Right renal cortex interstitium (tissue), 3 donors: ENCODE measurements around the gene RAD51B. TPM values are rescaled to one million over a fixed set of nuclear protein-coding genes. Genes with fewer than 3 reads are reported as not detected.

Experiments
- DNase-seq, 3 donors: peaks; one replicate each; pipeline ENCODE4 v3.0.0-alpha.2; 2013; ENCODE audit warnings: low read depth in 3 of 3, low spot score in 2 of 3
- polyA plus RNA-seq, 3 donors: library from polyadenylated mRNA; unstranded; fragments of 120-200 nt; gene quantifications; one replicate each; pipeline ENCODE4 v1.2.1, GENCODE V29; 2013; ENCODE audit not compliant: insufficient read length in 3 of 3

Gene RAD51B
- polyA plus RNA-seq, 3 donors = 11.3 to 11.9 (median 11.6) TPM

DNA sequence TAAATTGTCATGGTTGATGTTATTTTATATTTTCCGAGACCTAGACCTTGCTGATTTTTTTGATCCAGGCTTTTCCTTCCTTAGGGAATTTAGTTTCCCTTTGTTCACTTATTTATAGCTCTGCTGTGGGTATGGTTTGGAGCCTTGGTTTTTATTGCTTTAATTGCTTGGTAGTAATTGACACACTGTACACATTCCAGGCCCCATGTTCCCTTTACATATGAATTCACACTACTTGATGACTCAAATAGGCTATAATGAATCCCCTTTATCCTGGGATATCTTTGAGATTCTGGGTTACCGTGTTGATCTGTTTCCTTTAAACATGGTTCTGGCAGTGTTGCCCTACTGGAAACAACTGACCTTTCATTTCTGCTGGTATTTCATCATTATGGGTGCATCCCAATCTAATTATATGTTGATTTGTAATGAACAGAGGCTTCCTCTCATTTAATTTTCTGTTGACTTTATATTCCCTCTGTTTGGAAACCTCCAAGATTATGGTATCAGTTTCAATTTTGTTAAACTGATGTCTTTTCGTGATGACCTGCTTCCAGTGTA is 424.0 kb downstream of the RAD51B start:
- no peak for DNase-seq

DNA sequence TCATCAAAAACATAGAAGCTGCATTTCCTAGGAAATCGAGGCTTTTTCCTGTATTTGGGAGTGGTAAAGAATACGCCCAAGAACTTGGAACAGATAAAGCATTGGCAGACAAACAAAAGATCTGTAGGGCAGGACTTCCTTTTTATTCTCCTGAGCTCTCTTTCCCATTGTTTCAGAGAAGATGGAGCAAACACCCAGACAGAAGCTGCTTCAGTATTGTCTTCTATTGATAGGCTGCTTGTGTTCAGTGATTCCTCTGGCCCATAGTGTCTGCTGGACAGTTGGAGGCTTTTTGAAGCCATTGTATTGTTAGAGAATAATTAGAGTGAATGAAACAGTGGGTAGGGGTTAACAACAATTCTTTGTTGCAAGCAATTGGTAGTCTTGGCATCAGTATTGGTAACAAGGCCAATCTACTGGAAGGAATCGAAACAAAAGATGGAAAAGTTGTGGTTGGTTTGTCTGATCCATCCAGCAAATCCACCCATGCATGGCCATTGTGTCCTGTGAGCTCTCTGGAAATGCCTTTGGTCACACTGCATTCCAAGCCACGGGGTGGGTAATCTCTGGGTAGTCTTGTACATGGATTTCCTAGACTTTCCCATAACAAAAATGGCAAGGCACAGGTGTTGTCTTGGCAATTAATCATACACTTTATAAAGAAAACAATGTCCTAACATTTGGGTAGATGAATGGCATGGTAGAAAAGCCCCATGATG is 424.8 kb downstream of the RAD51B start:
- no peak for DNase-seq

DNA sequence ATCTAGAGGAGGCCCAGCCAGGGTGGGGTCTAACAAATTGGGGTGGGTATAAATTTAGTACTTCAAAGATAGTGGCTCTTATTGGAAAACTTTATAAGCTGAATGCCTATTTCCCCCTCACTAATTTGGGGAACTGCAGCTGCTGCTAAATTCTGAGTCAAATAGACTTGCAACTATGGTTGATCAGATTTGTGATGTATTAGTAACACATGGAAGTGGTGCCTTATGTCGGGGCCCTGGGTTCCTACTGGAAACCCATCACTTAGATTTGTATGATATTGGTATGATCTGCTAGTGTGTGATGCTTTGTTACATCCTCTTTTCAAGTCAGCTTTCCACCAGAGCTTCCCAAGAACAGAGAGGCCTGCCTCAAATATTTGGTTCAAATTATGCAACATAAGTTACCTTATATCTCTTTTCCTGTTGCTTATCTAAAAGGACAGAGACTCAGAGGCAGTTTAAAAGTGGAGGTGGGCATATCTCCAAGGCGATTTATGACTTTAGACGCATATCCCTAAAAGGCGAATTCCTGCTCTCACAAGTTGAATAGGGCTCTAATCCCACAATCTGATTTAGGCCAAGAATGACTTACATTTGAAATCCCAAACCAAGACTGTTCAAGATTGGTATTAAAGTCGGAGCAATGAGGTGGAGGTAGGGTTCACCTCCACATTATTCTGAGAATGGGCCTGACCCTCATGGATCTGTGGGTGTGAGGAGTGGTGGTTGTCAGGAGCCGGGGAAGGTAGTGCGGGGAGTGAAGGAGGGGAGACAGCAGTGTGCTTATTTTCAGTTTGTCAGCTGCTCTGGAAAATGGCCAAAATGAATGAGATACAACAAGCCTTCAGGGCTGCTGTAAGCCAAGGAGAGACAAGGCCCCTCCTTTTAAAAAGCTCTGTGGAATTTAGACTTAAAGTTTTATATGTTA is 425.8 kb downstream of the RAD51B start:
- DNase-seq = no peak

DNA sequence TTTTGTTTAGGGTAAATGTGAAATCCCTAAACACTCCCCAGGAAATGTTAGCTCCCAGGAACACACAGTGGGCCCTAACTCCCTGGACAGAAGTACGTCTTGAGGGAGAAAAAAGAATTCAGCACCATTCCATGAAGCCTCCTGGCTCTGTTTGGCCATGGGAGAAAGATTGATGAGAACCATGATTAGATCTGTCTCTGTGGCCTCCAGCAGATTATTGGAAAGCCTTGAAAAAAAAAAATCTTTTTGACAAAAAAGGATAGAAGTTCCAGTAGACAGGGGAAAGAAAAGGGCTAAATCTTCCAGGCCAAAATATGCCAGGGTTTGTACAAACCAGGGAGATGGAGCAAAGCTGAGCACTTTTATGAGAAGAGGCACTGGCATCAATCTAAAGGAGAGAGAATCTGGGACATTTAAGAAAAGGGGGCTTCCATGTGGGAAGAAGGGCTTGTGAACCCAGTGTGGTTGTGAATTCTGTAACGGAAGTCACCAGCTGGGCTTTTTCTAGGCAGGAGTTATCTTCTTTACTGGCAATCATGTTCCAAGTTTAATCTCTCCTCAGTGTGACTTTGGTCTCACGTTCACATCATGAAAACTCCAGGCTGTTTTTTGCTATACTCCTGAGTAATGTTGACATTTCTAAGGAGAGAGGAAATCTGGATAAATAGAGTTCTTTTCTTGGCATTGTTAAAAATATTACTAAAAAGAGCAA is 426.7 kb downstream of the RAD51B start:
- no peak for DNase-seq

DNA sequence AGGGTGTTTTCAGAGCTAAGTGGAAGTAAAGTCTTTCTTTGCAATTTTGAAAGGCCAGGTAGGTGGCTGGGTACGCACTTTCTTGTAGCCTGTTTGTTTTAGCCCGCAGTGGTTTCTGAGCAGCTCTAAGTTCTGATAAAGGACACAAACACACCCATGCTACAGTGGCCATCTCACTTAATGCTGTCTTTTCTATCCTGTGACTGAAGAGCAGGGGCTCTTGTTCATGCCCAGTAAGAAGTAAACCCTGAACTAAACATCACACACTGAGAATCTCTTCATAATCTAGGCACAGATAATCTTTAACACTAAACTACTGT is 427.2 kb downstream of the RAD51B start:
- no peak for DNase-seq

DNA sequence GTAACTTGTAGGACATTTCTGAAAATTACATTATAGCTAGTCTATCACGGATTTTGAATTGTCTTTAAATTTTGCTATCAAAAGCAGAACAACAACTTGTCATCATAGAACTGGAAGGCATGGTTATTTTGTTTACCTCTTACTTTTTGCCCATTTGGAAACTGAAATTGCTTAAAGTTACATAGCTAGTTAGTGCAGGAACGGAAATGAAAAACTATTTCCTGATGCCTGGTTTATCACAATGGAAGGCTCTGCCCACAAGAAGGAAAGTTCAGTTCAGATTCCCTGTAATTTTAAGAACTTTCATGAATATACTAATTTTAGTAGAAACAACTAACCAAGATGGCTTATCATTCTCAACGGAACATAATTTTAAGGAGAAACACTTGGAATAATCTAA is 427.7 kb downstream of the RAD51B start:
- no peak for DNase-seq

DNA sequence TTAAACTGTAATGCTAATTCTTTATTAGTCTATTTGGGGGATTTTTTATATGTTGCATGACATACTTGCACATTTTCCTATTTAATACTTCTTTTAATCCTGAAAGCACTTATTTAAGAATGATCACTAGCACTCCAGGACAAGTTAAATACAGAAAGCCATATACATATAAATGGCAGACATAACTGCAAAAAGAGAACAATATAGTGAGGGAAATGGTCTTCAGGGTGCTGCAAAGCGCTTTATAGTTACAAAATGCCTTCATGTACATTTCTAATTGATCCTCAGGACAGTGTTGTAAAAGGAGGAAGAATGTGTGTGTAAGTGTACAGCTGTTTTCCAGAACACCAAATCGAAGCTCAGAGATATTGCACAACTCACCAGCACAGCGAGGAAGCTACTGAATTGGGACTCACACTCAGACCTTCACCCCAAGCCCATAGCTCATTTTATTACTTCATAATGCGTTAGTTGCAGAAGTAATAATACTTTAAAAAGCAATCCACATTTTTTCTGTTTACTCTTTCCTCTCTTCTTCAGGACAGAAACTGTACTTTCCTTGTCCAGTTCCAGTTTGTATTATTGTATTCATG is 428.2 kb downstream of the RAD51B start:
- no peak for DNase-seq

DNA sequence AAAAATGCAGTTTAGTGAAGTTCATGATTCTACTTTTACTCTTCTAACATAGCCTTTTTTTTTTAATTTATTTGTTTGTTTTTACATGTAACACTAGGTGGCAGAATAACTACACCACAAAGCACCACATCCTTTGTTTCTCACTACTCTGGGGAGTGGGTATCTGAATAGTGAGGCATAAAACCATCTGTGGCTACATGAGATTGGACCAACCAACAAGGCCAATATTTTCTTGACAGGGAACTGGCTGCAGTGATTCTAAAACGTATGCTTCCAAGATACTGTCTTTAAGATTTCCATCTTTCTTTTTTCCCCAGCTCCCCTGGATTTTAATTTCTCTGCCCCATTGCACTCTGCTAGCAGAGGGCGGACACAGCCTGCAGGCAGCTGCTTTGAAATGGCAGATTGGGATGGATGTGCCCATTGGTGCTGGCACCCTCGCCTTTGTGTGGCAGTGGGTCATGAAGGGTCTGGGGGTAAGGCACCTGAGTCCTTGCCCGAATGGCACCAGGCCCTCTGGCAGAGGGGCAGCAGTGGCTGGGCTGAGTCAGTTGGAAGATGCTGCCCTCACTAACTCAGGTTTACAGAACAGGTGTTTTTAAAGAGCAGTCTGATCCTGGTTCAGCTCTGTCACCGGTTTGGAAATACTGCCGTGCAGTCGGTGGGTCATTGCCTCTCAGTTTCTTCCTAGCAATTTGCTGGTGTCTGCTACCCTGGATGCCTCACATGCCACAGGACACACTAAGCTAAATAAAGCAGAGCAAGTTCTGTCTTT is 429.1 kb downstream of the RAD51B start:
- no peak for DNase-seq

DNA sequence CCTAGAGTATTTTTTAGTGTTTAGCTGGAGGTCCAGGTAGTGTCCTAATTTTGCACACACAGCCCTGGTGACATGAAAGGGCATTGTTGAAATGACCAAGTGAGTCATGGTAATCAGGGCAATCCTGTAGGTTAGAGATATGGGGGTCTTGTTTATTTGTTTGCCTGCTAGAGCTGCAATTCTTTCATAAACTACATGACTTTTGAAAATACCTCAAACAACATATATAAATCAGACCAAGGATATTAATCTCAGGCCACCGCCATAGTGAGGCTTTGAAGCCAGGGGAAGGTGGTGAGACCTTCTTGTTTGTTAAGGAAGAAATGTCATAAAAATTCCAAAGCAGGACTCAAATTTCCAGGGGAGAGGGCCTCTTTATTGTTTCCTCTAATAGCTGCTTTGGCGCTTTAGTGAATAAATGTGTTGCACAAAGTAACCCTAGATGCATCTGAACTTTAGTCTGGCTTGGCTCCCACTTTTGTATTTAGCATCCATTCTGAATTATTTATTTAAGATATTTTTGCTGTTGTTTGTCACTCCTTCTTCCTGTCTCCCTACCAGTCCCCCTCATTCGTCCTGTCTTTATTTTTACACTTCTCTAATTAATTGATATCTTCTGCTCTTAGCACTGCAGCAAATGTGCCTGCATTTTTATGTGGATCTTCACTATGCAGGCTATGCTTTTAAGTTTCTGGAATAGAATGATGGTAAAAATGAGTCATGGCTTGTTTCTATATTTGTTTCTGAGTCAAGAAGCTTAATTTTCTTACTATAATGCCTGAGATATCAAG is 430.3 kb downstream of the RAD51B start:
- no peak for DNase-seq

DNA sequence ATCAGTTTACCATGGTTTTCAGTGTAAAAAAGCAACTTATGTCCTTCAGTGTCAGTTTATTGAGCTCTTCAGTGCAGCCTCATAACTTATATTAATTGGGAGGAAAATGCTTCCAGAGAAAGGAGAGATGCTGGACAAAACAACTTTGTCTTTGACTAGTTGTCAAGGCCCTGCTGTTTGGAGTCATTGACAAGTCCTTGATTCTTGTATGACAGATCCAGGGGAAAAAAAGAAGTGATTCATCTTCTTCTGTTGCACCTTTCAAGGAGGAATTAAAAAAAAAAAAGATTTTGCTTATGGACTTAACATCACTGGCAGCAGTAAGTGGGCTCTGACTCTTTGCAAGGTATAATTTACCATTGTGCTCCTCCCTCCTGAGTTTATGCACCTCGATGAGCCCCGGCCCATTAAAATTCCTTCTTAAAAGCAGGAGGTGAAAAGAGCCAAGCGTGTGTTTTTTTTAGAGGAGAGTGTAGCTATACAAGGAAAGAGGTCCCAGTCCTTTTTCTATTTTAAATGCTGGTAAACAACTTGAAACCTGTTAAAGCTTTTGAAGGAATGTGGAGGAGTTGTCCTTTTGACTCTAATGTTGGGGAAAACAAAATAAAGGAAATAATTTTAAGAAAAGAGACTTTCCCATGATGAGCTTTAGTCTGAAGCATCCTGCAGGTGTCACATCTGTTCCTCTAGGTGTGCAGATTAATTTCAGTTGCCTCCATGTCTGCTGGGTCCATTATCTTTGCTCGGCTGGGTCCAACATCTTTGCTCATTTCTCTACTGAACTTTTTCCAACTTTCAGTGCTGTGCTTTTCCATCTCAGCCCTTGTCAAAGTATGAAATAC is 431.6 kb downstream of the RAD51B start:
- DNase-seq = no peak

DNA sequence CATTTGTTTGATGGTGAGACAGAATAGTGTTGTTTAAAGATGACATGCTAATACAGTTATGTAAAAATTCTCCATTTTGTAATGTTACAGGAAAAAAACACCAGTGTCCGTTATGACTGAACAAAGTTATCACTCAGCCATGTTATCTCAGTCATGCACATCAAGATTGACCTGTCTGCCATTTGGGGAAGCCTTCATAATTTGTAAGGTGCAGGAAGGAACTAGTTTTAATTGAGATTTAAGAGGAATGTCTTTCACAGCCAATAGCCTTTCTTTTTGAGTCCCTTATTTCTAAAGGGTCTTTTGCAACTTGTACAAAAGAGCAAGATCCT is 432.2 kb downstream of the RAD51B start:
- no peak for DNase-seq

DNA sequence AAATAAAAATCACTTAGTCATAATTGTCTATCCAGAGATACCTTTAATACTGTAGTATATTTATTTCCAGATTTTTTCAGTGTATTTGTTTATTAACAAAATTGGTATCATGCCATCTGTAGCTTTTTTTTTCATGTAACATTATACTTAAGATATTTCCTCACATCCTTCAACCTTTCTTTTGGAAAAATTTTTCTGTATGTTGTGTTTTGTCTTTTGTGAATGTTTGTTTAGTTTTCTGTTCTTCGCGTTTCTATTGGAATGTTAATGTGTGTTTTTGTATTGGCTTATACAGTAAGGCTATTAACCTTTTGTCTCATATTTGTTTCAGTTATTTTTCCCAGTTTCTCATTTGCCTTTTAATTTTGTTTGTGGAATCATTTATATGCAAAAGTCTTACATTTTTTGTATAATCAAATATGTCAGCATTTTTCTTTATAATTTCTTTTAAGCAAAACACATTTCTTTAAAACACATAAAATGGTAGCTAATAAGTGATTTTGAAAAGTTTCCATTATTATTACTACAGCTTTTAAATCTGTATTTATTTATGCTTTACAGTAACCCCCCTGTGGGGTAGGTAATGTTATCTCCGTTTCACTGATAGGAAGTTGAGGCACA is 433.7 kb downstream of the RAD51B start:
- DNase-seq = no peak

DNA sequence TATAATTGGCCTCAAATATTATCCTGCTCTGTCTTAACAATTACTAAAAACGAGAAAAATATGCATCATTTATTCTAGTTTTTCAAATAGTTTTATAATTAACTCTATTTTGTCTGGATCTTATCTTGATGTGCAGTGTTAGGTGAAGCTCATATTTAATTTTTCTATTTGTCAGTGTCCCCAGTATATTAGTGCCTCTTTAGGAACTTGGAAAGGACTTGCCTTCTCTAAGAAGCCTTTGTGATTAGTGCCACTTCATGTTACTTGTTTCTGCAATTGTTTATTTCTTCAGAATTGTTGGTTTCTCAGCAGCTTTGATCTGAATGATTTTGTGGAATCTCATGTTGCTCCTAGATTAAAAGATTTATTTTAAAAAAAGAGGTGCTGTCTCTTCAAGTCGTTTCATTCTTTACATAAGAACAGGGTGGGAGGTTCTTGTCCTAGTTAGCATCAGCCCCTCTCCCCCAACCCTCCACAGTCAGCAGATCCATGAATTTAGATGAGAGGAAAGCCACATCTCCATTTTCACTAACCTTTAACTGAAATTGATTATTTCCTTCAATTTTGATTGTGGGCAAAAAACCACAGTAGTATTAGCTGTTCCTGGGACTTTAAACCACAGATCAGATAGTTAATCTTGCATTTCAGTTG is 434.4 kb downstream of the RAD51B start:
- DNase-seq = no peak

DNA sequence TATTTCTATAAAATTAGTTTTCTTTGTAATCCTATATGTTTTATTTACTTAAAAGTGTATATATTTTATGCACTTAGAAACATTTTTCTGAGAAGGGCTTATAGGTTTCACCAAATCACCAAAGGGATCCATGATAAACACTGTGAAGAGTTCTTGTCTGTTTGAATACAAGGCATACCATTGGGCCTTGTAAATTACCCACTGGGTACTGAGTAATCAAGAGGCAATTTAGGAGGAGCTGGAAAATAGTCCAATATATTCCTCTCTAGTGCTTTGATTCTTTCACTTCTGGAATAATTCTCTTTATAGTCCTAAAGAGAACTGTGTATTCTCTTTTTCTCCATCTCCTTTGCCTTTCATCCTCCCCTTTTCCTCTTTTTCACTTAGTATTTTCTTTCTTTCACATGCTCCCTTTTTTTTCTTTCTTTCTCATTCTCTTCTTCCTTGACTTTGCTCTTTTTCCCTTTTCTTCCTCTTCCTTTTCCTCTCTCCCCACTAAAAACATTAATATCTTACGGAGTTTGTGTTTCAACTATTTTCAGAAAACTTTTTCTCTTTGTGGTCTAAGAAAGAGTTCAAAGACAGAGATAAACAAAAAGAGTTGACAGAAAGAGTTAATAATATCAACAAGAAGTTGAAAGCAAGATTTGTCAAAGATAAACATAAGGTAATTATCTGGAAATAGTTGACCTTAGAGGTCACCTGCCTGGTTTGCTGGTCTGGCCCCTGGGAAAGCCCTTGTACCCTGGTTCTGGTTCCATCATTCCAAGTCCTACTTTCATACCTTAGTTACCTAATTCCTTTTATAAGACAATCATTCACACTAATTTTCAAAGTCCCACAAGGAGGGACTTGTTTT is 435.3 kb downstream of the RAD51B start:
- no peak for DNase-seq

DNA sequence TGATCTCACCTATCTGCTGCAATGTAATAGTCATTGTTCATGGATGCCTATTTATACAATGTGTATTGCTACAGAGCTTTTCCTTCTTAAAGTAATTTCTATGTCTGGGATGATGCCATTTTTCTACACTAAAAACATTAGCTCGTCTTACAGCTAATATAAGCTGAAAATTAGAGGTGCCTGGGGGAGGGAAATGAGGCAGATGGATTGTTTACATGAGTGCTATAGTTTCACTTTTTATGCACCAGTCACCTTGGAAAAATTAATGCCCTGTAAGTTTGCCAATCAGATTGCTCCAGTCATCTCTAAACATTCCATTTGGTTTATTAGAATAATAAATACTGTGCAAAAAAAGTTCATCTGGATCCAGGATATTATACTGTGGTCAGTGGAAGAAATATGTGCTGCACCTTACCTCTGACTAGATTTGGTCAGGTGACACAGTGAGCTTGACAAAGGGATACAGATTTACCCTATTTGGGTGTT is 436.2 kb downstream of the RAD51B start:
- DNase-seq = no peak

DNA sequence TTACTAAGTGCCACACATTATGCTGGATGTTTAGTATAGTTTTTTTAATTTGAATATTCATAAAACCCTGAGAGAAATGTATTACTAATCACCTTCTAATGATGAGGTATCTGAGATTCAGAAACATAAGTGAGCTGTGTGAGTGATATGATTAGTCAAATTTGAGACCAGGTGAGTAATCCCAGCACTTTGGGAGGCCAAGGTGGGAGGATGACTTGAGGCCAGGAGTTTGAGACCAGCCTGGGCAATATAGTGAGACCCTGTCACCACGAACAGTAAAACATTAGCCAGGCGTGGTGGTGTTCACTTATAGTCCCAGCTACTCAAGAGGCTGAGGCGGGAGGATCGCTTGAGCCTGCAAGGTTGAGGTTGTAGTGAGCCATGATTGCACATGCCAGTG is 438.4 kb downstream of the RAD51B start:
- no peak for DNase-seq
